GM19193 (cell line): ENCODE results near the gene TMEM135.

Source experiments
- POLR2A ChIP-seq: IDR thresholded peaks from 4 replicates; pipeline ENCODE4 v1.6.1; 2011; ENCODE audit not compliant: insufficient read depth, insufficient read length; ENCODE audit errors: extremely low read depth

Gene TMEM135

DNA sequence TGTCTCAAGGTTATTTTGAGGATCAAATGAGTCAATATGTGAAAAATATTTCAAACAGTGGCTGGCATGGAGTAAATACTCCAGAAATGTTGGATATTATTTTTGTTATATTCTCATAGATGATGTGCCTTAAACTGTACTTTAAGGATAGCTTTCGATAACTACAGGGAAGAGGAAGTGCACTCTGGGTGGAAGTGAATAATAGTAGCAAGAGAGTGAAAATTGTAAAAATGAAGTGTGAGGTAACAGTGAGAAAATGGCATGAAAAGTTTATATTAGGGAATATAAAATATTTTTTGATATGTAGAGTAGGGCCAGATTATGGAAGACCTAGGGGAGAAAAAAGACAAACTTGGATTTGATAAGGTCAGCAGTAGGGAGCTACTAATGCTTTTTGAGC lies 258.9 kb downstream of the TMEM135 start:
- no peak for TF ChIP-seq POLR2A

DNA sequence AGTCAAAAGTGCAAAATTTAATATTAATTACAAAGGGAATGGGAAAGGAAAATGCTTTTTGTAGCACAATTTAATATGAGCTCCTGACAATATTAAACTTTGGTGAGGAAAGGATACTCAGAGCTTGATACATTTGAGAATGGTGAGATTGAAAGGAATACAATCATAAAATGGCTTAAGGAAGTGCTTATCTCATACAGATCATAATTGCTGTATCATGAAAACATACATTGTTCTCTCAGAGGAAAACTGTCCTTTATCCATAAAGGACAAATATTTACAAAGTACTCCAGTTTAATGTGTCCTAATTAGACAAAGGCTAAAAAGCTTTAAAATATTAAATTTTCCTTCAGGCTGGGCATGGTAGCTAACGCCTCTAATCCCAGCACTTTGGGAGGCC lies 260.4 kb downstream of the TMEM135 start:
- no peak for TF ChIP-seq POLR2A

DNA sequence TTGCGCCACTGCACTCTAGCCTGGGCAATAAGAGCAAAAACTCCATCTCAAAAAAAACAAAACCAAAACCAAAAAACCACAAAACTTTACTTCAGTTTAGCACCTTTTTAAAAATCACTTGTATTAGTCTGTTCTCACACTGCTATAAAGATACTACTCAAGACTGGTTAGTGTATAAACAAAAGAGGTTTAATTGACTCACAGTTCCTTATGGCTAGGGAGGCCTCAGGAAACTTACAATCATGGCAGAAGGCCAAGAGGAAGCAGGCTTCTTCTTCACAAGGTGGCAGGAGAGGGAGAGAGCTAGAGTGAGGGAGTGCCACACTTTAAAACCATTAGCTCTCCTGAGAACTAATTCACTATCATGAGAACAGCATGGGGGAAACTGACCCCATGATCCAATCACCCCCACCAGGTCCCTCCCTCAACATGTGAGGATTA lies 261.3 kb downstream of the TMEM135 start:
- no peak for TF ChIP-seq POLR2A

DNA sequence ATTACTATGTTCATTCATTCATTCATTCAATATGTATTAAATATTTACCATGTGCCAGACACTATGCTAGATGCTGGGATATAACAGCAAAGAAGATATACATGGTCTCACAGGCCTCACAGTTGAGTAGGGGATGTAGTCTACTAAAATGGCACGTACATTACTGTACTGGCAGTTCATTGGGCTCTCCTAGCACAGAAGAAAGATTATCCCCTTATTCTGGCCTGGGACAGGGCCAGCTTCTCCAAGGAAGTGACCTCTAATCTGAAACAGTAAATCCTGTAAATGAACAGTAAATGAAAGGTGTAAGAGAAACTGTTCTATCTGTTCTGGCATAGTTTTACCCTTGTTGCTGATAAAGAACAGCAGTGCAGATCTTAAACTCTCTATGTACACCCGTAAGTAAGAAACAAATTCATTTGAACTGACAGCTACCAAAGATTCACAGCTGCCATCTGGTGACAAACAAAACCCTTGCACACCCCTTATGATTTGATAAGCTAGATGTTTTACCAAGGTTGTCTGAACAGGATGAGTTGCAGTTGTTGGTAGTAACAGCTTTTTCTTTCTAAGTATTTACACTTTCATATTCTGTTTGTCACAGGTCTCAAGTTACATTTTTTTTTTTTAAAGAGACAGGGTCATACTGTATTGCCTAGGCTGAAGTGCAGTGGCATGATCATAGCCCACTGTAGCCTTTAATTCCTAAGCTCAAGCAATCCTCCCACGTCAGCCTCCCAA lies 263.1 kb downstream of the TMEM135 start:
- TF ChIP-seq POLR2A = no peak

DNA sequence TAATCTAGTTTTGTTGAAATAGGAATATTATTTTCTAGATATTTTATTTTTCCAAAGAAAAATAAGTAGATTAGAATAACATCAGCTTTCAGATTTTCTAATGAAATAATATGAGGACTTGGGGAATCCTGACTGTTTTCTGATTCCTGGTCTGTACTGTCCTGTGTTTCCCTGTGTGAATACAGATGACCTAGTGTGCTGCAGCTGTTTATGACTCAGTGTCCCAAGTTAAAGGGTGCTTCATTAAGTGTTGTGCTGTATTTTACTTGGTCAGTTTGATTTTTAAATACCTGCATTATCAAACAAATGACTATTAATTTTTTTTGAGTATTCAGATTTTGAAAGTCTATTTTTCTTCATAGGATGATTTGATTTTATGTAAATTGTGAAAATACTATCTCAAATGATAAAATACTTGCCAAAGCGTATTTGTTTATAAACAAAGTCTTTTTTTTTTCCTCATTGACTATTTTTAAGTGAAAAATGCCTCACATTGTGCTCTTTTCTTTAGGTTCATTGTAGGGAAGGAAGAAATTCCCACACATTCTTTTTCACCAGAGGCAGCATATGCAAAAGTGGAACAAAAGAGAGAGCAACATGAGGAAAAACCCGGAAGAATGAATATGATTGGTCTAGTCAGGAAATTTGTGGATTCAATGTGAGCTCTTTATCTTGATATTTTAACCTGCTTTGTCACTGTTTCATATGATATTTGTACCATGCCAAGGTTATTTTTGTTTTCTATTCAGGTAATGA lies 264.2 kb downstream of the TMEM135 start:
- TF ChIP-seq POLR2A = no peak

DNA sequence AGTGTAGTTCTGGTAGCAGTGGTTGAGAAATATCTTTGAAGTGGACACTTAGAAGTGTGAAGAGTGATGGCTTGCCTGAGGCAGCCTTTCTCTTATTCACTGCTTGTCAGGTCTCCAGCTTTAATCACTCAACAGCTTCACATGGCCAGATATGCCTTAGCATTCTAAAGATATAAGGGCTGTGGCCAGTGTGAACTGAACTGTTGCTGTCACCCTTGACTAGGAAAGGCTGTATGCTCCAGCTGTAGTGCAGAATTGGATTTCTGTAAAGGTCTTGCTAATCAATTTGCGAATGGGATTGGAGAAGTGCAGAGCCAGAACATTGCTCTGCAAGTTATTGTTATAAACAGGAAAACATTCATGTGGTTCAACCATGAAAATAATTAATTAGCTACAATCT lies 266.7 kb downstream of the TMEM135 start:
- TF ChIP-seq POLR2A = no peak

DNA sequence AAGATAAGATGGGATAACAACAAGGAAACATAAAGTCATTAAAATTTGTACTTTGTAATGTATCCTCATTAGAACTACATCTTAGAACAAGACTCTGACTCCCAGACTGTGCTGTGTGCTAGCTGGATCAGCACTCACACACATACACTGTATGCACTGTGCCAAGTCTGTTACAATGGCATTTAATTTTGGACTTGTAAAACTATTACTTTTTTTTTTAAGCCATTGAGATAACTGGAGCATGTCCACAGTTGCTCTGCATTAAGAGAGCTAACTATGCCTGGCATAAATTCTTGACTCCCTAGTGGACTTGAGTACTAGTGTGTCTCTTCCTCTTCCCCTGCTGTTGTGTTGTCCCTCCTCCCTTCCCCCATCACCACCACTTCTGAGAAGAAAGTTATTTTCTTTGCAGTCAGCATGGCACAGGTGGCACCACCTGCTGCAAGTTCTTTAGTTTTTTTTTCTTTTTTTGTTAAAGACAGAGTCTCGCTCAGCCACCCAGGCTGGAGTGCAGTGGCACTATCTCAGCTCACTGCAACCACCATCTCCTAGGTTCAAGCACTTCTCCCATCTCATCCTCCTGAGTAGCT lies 268.6 kb downstream of the TMEM135 start:
- no peak for TF ChIP-seq POLR2A

DNA sequence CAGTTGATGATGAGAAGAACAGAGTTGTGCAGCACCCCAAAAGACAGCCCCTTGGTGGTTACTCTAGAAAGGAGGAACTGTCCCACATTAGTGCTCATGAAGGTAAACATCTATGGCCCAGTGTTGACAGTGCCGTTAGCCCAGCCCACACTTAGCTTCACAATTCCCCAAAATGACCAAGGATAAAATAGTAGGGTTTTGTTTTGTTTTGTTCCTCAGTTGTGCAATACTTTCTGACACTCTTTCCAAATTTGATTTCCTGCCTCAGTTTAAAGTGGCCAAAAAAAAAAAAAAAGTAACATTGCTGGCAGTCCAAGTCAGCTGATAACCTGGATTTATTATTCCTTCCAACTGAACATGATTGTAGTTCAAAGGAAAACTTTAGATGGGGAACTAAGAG lies 269.4 kb downstream of the TMEM135 start:
- no peak for TF ChIP-seq POLR2A

DNA sequence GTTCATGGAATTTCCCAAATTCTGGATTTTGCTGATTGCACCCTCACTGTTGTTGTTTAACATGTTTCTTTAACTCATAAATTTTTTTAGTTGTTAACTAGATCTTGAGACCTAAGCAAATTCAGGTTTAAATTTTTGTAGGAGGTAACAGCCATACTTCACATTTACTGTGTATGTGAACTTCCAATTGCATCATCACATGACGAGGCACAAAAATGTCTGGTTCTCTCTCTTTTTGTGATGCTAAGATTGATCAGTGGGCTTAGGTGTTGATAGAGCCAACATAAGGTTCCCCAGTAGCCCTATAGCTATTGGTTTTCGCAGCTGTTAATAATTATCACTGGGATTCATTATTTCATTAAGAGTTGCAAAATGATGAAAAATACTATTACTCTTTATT lies 277.5 kb downstream of the TMEM135 start:
- TF ChIP-seq POLR2A = no peak

DNA sequence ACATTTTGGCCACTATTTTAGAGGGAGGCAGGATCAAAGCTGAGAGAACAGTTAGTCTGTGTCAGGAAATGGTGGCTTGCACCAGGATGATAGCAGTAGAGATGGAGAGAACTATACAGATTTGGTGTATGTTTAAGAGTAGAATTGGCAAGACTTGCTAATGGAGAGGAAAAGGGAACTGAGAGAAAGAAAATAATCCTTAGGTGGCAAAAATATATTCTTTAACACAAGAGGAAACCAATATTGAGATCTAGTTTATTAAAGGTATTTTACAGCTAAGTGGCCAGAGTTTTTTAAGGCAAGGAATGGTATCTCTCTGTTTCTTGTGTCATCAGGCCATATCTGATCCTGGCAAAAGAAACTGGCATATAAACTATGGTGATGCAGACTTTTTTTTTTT lies 278.8 kb downstream of the TMEM135 start:
- no peak for TF ChIP-seq POLR2A

DNA sequence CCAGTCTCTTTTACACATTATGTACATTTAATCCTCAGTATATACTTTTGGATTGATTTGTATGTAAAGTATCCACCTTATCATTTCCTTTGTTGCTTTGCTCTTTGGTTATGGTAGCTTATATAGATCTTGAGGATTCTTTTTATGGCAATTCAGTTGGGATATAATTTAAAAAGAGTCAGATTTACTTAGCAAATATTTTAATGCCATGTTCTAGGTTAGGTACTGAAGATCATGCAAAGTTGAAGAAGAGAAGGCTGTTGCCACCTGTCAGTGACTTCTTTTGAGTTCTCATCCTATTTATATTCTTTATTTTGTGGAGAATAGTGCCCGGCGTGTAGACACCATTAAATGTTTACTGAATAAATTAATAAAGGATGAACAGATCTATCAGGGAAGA lies 279.7 kb downstream of the TMEM135 start:
- TF ChIP-seq POLR2A = no peak

DNA sequence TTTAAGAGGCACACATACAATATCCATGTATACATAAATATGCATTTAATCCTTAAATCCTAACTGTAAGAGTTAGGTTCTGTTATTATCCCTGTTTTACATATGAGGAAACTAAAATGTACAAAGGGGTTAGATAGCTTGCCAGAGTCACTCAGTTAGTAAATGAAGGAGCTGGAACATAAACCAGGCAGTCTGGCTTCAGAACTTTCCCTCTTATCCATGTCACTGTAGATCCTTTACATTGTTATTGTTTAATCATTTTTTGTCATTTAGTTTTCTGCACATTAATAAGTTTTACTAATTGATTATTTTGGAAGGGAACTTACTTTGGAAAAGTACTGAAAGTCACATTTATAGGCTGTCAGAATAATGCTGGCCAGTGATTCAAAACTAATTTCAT lies 282.4 kb downstream of the TMEM135 start:
- TF ChIP-seq POLR2A = no peak

DNA sequence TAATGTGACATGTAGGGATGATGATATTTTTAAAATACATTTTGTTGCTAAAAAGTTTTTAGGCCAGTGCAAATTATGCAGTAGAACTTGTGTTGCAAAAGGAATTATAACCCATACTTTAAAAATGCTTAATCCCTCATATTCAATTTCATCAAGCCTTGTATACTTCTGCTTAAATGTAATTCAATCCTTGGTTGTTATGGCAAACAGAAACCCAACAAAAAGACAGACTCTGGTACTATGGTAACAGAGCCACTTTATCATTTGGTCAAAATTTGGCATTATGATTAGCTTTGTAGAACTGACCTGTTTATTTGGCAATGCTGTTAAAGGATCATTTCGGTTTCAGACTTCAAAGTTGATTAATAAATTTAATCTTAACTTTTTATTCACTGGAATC lies 284.8 kb downstream of the TMEM135 start:
- TF ChIP-seq POLR2A = no peak

DNA sequence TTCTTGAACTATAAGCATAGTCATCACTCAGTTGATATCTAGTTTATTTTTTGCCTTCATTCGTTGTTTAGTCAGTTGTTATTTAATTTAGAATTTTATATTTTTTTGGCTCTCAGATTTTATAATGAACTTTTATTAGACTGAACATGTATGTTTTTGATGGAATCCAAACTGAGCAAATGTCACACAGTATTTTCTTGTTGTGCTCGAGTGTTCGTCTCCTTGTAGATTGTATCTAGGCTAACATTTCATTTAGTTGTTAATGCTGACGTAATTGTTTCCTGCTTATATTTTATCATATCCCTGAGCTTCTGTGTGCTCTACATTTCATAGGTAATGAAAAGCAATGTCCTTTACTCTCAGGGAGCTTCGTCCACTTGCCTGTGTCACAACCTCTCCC lies 286.2 kb downstream of the TMEM135 start:
- no peak for TF ChIP-seq POLR2A

DNA sequence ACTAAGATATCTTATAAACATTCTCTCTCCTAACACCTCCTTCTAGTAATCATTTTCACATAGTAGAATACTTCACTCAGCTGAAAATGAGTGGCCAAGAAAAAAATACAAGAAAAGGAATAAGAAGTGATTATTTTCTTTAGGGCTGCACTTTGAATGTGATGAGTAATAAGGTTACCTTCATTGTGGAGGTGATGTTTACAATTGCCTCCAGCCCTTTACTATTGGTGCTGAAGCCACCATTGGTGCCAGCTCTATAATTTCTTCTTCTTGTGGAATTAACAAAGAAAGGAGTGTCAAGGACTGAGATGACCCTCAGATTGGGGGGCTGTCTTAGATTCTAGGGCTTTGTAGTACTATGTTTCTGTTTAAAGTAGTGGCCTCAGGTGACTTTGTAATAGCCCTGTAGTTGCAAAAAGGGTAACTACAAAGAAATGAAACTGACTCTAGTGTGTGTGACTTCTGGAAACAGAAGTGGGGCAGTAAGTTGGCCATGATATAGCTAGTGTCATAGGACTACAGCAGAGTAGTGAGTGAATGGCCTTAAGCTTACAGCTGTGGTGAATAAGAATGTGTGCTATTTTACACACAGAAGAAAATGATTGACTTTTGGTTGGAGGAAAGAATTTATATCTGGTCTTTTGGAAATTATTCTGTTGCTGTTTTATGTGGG lies 287.2 kb downstream of the TMEM135 start:
- no peak for TF ChIP-seq POLR2A
